Liver (tissue), 9 donors: ENCODE data around the gene GNB1L. TPM values are rescaled to one million over a fixed set of nuclear protein-coding genes. Genes with fewer than 3 reads are reported as not detected.

Source experiments
- DNase-seq: peaks from one replicate; pipeline ENCODE4 v3.0.0-alpha.2; 2017; ENCODE audit warnings: low spot score
- H3K27ac ChIP-seq, 2 donors: one replicate each; pipeline ENCODE4 v1.7.0; 2013; ENCODE audit warnings: inconsistent platforms in 2 of 2, low read length in 2 of 2, control low read depth in 1 of 2, low read depth in 1 of 2, mild to moderate bottlenecking in 1 of 2
- H3K27me3 ChIP-seq, 4 donors: one replicate each; pipeline versions ENCODE4 v1.6.1 to v1.7.0; 2013; ENCODE audit warnings: low read length in 3 of 4, inconsistent platforms in 1 of 4, mild to moderate bottlenecking in 1 of 4, moderate library complexity in 1 of 4; ENCODE audit not compliant: control insufficient read depth in 4 of 4, insufficient read depth in 4 of 4
- H3K36me3 ChIP-seq, 4 donors: one replicate each; pipeline versions ENCODE4 v1.6.1 to v1.7.0; 2013; ENCODE audit warnings: low read length in 3 of 4, mild to moderate bottlenecking in 3 of 4, low read depth in 1 of 4, moderate library complexity in 1 of 4; ENCODE audit not compliant: control insufficient read depth in 4 of 4, insufficient read depth in 3 of 4
- H3K4me1 ChIP-seq, 4 donors: one replicate each; pipeline versions ENCODE4 v1.6.1 to v1.7.0; 2013; ENCODE audit warnings: low read length in 3 of 4, mild to moderate bottlenecking in 3 of 4, moderate library complexity in 1 of 4; ENCODE audit not compliant: control insufficient read depth in 4 of 4, insufficient read depth in 4 of 4
- H3K4me3 ChIP-seq, 3 donors: one replicate each; pipeline versions ENCODE4 v1.6.1 to v1.7.0; 2013; ENCODE audit warnings: low read length in 3 of 3, control low read depth in 1 of 3, low read depth in 1 of 3, mild to moderate bottlenecking in 1 of 3
- H3K9ac ChIP-seq, 2 donors: one replicate each; pipeline ENCODE4 v1.7.0; 2013; ENCODE audit warnings: low read length in 2 of 2, mild to moderate bottlenecking in 2 of 2, moderate library complexity in 2 of 2, control low read depth in 1 of 2, low read depth in 1 of 2
- H3K9me3 ChIP-seq, 4 donors: one replicate each; pipeline versions ENCODE4 v1.6.1 to v1.7.0; 2013; ENCODE audit warnings: low read length in 3 of 4; ENCODE audit not compliant: control insufficient read depth in 4 of 4
- EGR1 ChIP-seq, 2 donors: IDR thresholded peaks; 2 replicates each; pipeline ENCODE4 v1.6.1; 2016 to 2018; ENCODE audit warnings: antibody characterized with exemption in 2 of 2, low read depth in 2 of 2
- FOXA1 ChIP-seq: IDR thresholded peaks from 2 replicates; pipeline ENCODE4 v1.6.1; 2016; ENCODE audit warnings: antibody characterized with exemption
- FOXA2 ChIP-seq: IDR thresholded peaks from 2 replicates; pipeline ENCODE4 v1.6.1; 2016; ENCODE audit warnings: antibody characterized with exemption
- GABPA ChIP-seq, 2 donors: IDR thresholded peaks in 1 of 2; conservative IDR thresholded peaks in 1 of 2; 2 replicates each; pipeline ENCODE4 v1.6.1; 2016; ENCODE audit warnings: antibody characterized with exemption in 2 of 2, mild to moderate bottlenecking in 1 of 2, moderate library complexity in 1 of 2
- HNF4A ChIP-seq, 2 donors: conservative IDR thresholded peaks; 2 replicates each; pipeline ENCODE4 v1.6.1; 2016; ENCODE audit warnings: antibody characterized with exemption in 2 of 2, mild to moderate bottlenecking in 2 of 2
- HNF4G ChIP-seq: IDR thresholded peaks from 2 replicates; pipeline ENCODE4 v1.6.1; 2016; ENCODE audit warnings: antibody characterized with exemption
- JUND ChIP-seq, 2 donors: IDR thresholded peaks; 2 replicates each; pipeline ENCODE4 v1.6.1; 2016; ENCODE audit warnings: antibody characterized with exemption in 2 of 2
- NR2F2 ChIP-seq: IDR thresholded peaks from 2 replicates; pipeline ENCODE4 v1.6.1; 2016; ENCODE audit warnings: antibody characterized with exemption
- RAD21 ChIP-seq, 2 donors: IDR thresholded peaks; 2 replicates each; pipeline ENCODE4 v1.6.1; 2016; ENCODE audit warnings: antibody characterized with exemption in 2 of 2, mild to moderate bottlenecking in 2 of 2
- RXRA ChIP-seq, 2 donors: IDR thresholded peaks; 2 replicates each; pipeline ENCODE4 v1.6.1; 2017 to 2018; ENCODE audit warnings: antibody characterized with exemption in 2 of 2, mild to moderate bottlenecking in 1 of 2
- SP1 ChIP-seq: IDR thresholded peaks from 2 replicates; pipeline ENCODE4 v1.6.1; 2018; ENCODE audit warnings: antibody characterized with exemption, mild to moderate bottlenecking
- TAF1 ChIP-seq: conservative IDR thresholded peaks from 2 replicates; pipeline ENCODE4 v1.6.1; 2016; ENCODE audit warnings: antibody characterized with exemption, mild to moderate bottlenecking
- YY1 ChIP-seq: IDR thresholded peaks from 2 replicates; pipeline ENCODE4 v1.6.1; 2016; ENCODE audit warnings: antibody characterized with exemption, mild to moderate bottlenecking
- WGBS: extraction: QIAGEN DNeasy Blood & Tissue Kit; methylation state at CpG from one replicate; pipeline ENCODE4 v1.1.7; 2013; 5-methylcytosine and 5-hydroxymethylcytosine counted together
- polyA plus RNA-seq, 2 donors: library from polyadenylated mRNA; stranded (reverse) in 1 of 2; unstranded in 1 of 2; fragments of 200-250 nt in 1 of 2; fragments of >200 nt in 1 of 2; fragmentation: Nextera tagmentation in 1 of 2; extraction: Ambion mirVana in 1 of 2; gene quantifications; one replicate each; pipeline versions ENCODE4 v1.2.1 to v1.2.3, GENCODE V29; 2013 to 2015
- total RNA-seq, 2 donors: library from RNA; depleted of rRNA; stranded (reverse); fragments of >200 nt; gene quantifications; one replicate each; pipeline ENCODE4 v1.2.3, GENCODE V29; 2014
- TF ChIP-seq, protein P1 (sequence below): IDR thresholded peaks from 2 replicates; pipeline ENCODE4 v1.6.1; 2016; ENCODE audit warnings: antibody characterized with exemption
- TF ChIP-seq, protein P2 (sequence below): IDR thresholded peaks from 2 replicates; pipeline ENCODE4 v1.6.1; 2016; ENCODE audit warnings: antibody characterized with exemption, mild to moderate bottlenecking
- TF ChIP-seq, protein P3 (sequence below): fragments of 150-350 bp; IDR thresholded peaks from 2 replicates; pipeline ENCODE4 v1.5.1; 2017; ENCODE audit warnings: improper control_type of control experiment, low read depth, low read length; ENCODE audit not compliant: missing input control
- TF ChIP-seq, protein P4 (sequence below): IDR thresholded peaks from 2 replicates; pipeline ENCODE4 v1.6.1; 2016; ENCODE audit warnings: antibody characterized with exemption
- TF ChIP-seq, protein P5 (sequence below): IDR thresholded peaks from 2 replicates; pipeline ENCODE4 v1.6.1; 2016; ENCODE audit warnings: antibody characterized with exemption
- donor health status: healthy.
- donor health status: healthy.
- donor health status: healthy.
- donor health status: healthy.
- donor health status: healthy.

The GNB1L gene
- total and polyA plus RNA-seq, 4 donors: 1.5 to 3.6 (median 1.9) TPM

DNA sequence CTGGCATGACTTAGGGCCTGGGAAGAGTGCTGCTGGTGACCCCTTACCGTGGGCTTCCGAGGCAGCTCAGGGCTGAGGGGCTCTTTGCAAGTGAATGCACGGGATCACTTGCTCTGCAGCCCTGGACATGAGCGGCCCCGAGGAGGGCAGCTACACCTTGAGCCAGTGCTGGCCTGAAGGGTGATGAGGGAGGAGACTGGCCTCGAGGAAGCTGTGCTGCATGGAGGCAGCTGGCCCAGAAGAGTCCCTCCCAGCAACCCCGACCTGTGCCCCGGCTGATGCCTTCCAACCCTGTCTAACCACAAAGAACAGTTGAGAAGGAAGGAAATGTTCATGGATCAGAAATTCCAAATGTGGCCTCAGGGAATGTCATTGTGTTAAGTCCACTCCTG lies 48.9 kb downstream of the GNB1L start:
- WGBS: 91% methylated on average over 8 of the region's 8 CpGs
- TF ChIP-seq GABPA (IDR thresholded peaks at IDR 0.05 in 1 of 2, conservative IDR thresholded peaks at IDR 0.05 in 1 of 2) (no peak), JUND (IDR thresholded peaks at IDR 0.05) (no peak), RXRA (IDR thresholded peaks at IDR 0.05) (no peak), TAF1 (no peak), SP1 (no peak), HNF4G (no peak), YY1 (no peak), FOXA2 (no peak), NR2F2 (no peak), EGR1 (IDR thresholded peaks at IDR 0.05; ENCODE audit: low read depth in 2 of 2) (no peak), FOXA1 (no peak), HNF4A (conservative IDR thresholded peaks at IDR 0.05) (no peak), RAD21 (IDR thresholded peaks at IDR 0.05) (no peak)
- TF ChIP-seq, protein P1, sequence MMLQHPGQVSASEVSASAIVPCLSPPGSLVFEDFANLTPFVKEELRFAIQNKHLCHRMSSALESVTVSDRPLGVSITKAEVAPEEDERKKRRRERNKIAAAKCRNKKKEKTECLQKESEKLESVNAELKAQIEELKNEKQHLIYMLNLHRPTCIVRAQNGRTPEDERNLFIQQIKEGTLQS: no peak
- TF ChIP-seq, protein P2, sequence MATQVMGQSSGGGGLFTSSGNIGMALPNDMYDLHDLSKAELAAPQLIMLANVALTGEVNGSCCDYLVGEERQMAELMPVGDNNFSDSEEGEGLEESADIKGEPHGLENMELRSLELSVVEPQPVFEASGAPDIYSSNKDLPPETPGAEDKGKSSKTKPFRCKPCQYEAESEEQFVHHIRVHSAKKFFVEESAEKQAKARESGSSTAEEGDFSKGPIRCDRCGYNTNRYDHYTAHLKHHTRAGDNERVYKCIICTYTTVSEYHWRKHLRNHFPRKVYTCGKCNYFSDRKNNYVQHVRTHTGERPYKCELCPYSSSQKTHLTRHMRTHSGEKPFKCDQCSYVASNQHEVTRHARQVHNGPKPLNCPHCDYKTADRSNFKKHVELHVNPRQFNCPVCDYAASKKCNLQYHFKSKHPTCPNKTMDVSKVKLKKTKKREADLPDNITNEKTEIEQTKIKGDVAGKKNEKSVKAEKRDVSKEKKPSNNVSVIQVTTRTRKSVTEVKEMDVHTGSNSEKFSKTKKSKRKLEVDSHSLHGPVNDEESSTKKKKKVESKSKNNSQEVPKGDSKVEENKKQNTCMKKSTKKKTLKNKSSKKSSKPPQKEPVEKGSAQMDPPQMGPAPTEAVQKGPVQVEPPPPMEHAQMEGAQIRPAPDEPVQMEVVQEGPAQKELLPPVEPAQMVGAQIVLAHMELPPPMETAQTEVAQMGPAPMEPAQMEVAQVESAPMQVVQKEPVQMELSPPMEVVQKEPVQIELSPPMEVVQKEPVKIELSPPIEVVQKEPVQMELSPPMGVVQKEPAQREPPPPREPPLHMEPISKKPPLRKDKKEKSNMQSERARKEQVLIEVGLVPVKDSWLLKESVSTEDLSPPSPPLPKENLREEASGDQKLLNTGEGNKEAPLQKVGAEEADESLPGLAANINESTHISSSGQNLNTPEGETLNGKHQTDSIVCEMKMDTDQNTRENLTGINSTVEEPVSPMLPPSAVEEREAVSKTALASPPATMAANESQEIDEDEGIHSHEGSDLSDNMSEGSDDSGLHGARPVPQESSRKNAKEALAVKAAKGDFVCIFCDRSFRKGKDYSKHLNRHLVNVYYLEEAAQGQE: no peak
- TF ChIP-seq, protein P3, sequence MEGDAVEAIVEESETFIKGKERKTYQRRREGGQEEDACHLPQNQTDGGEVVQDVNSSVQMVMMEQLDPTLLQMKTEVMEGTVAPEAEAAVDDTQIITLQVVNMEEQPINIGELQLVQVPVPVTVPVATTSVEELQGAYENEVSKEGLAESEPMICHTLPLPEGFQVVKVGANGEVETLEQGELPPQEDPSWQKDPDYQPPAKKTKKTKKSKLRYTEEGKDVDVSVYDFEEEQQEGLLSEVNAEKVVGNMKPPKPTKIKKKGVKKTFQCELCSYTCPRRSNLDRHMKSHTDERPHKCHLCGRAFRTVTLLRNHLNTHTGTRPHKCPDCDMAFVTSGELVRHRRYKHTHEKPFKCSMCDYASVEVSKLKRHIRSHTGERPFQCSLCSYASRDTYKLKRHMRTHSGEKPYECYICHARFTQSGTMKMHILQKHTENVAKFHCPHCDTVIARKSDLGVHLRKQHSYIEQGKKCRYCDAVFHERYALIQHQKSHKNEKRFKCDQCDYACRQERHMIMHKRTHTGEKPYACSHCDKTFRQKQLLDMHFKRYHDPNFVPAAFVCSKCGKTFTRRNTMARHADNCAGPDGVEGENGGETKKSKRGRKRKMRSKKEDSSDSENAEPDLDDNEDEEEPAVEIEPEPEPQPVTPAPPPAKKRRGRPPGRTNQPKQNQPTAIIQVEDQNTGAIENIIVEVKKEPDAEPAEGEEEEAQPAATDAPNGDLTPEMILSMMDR: no peak
- TF ChIP-seq, protein P4, sequence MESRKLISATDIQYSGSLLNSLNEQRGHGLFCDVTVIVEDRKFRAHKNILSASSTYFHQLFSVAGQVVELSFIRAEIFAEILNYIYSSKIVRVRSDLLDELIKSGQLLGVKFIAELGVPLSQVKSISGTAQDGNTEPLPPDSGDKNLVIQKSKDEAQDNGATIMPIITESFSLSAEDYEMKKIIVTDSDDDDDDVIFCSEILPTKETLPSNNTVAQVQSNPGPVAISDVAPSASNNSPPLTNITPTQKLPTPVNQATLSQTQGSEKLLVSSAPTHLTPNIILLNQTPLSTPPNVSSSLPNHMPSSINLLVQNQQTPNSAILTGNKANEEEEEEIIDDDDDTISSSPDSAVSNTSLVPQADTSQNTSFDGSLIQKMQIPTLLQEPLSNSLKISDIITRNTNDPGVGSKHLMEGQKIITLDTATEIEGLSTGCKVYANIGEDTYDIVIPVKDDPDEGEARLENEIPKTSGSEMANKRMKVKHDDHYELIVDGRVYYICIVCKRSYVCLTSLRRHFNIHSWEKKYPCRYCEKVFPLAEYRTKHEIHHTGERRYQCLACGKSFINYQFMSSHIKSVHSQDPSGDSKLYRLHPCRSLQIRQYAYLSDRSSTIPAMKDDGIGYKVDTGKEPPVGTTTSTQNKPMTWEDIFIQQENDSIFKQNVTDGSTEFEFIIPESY: no peak
- TF ChIP-seq, protein P5, sequence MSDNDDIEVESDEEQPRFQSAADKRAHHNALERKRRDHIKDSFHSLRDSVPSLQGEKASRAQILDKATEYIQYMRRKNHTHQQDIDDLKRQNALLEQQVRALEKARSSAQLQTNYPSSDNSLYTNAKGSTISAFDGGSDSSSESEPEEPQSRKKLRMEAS: no peak
- H3K9ac ChIP-seq: no peak overlapping the region
- no peak for DNase-seq
- H3K9me3 ChIP-seq: no peaks in the 10 kb centered on the region
- H3K4me3 ChIP-seq: no peak overlapping the region
- H3K36me3 ChIP-seq: peaks cover 0 to 2% (median 0%) of the 10 kb centered on the region in 4 donors
- H3K4me1 ChIP-seq: peaks cover 0 to 6% (median 1%) of the 10 kb centered on the region in 4 donors
- H3K27me3 ChIP-seq: no peaks in the 10 kb centered on the region
- H3K27ac ChIP-seq: no peak overlapping the region
